ENCODE data around the gene HHAT. TPM values are rescaled to one million over a fixed set of nuclear protein-coding genes. Genes with fewer than 3 reads are reported as not detected.

The HHAT gene
- total and polyA plus RNA-seq, 2 of the 13 experiments (the other 11 are each of a cell fraction or from before 2014, with no cell fraction given) = 2.6 to 4.9 TPM

GRCh38 chr1:210591214-210591613, 262.5 kb downstream of the HHAT start:
- H3K36me3 ChIP-seq (replicated peaks in 1 of 2; ENCODE audit: control insufficient read depth in 1 of 2, insufficient read depth in 2 of 2, low read length in 2 of 2) = no peaks in the 10 kb centered on the region
- in situ Hi-C loops (cut with HindIII; ENCODE audit: extremely low pct_ligation_motif_present, low pct_unique_long_range_greater_than_20kb) = no loop called here
- no peak overlapping the region for H3K4me3 ChIP-seq (replicated peaks in 1 of 3; ENCODE audit: insufficient read depth in 1 of 3, low read depth in 2 of 3, low read length in 3 of 3)
- DNase-seq (ENCODE audit: low spot score) (no peak), FAIRE-seq (no peak), ATAC-seq (no peak)
- H3K4me2 ChIP-seq (ENCODE audit: low read depth, low read length) = no peak overlapping the region
- no peaks in the 10 kb centered on the region for H4K20me1 ChIP-seq (ENCODE audit: insufficient read depth, low read length)
- ChIA-PET POLR2A (no interaction called here), CTCF (ENCODE audit: low intra/inter-chr PET ratio, low total read pairs) (no interaction called here)
- no peaks in the 10 kb centered on the region for H3K79me2 ChIP-seq (ENCODE audit: insufficient read depth, low read length)
- BruUV-seq (replicated peaks) = no TSS peak
- no peak overlapping the region for H2AFZ ChIP-seq (ENCODE audit: low read length)
- H3K27ac ChIP-seq (ENCODE audit: extremely low read length, insufficient read depth, low read length) = no peak overlapping the region
- WGBS (ENCODE audit: low lambda C conversion rate) = 7% methylated on average over 1 of the region's 1 CpG
- intact Hi-C loops (cut with micrococcal nuclease; ENCODE audit: unreplicated experiment) = no loop called here
- TF ChIP-seq ZBTB42 (CRISPR knock-in tag; IDR thresholded peaks at IDR 0.05) (no peak), WIZ (CRISPR knock-in tag; IDR thresholded peaks at IDR 0.05) (no peak), ZNF282 (IDR thresholded peaks at IDR 0.05; ENCODE audit: partially characterized antibody) (no peak), ZNF710 (CRISPR knock-in tag; IDR thresholded peaks at IDR 0.05; ENCODE audit: borderline replicate concordance) (no peak), POLR2AphosphoS5 (IDR thresholded peaks at IDR 0.05; ENCODE audit: low read depth, low read length) (no peak), FOXO4 (CRISPR knock-in tag; conservative IDR thresholded peaks at IDR 0.05) (no peak), ZNF225 (CRISPR knock-in tag; IDR thresholded peaks at IDR 0.05) (no peak), SNAPC4 (CRISPR knock-in tag; IDR thresholded peaks at IDR 0.05) (no peak), ZNF17 (CRISPR knock-in tag; IDR thresholded peaks at IDR 0.05) (no peak), TEAD3 (CRISPR knock-in tag; optimal IDR thresholded peaks at IDR 0.05; ENCODE audit: borderline replicate concordance) (no peak)
- H3K4me1 ChIP-seq (ENCODE audit: insufficient read depth, low read length) = no peaks in the 10 kb centered on the region
- H3K9me3 ChIP-seq (ENCODE audit: low read length) = no peaks in the 10 kb centered on the region
- no peak overlapping the region for H3K9ac ChIP-seq (ENCODE audit: insufficient read depth, low read depth, low read length)
- H3K27me3 ChIP-seq (ENCODE audit: control insufficient read depth in 1 of 2, insufficient read depth in 2 of 2, low read length in 2 of 2) = no peaks in the 10 kb centered on the region
